PC-3 (cell line): ENCODE measurements around the gene EOGT. TPM values are rescaled to one million over a fixed set of nuclear protein-coding genes. Genes with fewer than 3 reads are reported as not detected.

Experiments
- microRNA-seq: library from miRNA; unstranded; fragments of <30 nt; microRNA quantifications from one replicate; pipeline ENCODE4 v1.1.0, GENCODE V29; 2020; ENCODE audit not compliant: unreplicated experiment
- total RNA-seq: library from RNA; depleted of rRNA; stranded (reverse); fragments of >200 nt; gene quantifications from 2 replicates; pipeline ENCODE4 v1.2.3, GENCODE V29; 2014; rRNA removed

EOGT gene
- total RNA-seq, 1 experiment from 2014 or later: 8.3 TPM

Small RNAs within 50 kb of the gene (microRNA-seq; reads per million reads assigned to microRNA genes)
- not detected for gene MIR3136

Other genes starting within 250 kb of the EOGT start
- not detected in 2 replicates for gene TAFA4, start 81.1 kb downstream of the EOGT start, total RNA-seq
- gene TMF1, start 38.6 kb upstream of the EOGT start, total RNA-seq: 6.4 and 7.2 TPM in 2 replicates
- 27.5 and 40.2 TPM in 2 replicates for gene UBA3, start 66.7 kb upstream of the EOGT start, total RNA-seq
- gene ARL6IP5, start 71.3 kb upstream of the EOGT start, total RNA-seq: 18.8 and 25.4 TPM in 2 replicates
- gene LMOD3, start 108.9 kb upstream of the EOGT start, total RNA-seq: not detected in 2 replicates